Mucosa of rectum (tissue), 2 donors: Measurements from ENCODE around the gene DDIT4L.
"Not testable (repeated sequence)": the region's sequence is repeated elsewhere in the genome, so short reads cannot be mapped to it uniquely, and the experiment has no call there.

Source experiments
- H3K27ac ChIP-seq, 2 donors: one replicate each; pipeline ENCODE4 v1.7.0; 2013; ENCODE audit warnings: inconsistent platforms in 2 of 2, low read depth in 2 of 2, low read length in 2 of 2
- H3K27me3 ChIP-seq, 2 donors: one replicate each; pipeline ENCODE4 v1.7.0; 2013; ENCODE audit warnings: low read length in 2 of 2; ENCODE audit not compliant: control insufficient read depth in 2 of 2, insufficient read depth in 2 of 2
- H3K36me3 ChIP-seq, 2 donors: one replicate each; pipeline ENCODE4 v1.7.0; 2013; ENCODE audit warnings: low read length in 2 of 2; ENCODE audit not compliant: control insufficient read depth in 2 of 2, insufficient read depth in 2 of 2
- H3K4me1 ChIP-seq, 2 donors: one replicate each; pipeline ENCODE4 v1.7.0; 2013; ENCODE audit warnings: low read length in 2 of 2, mild to moderate bottlenecking in 1 of 2; ENCODE audit not compliant: control insufficient read depth in 2 of 2, insufficient read depth in 2 of 2
- H3K4me3 ChIP-seq, 2 donors: one replicate each; pipeline ENCODE4 v1.7.0; 2013; ENCODE audit warnings: low read length in 2 of 2
- H3K9ac ChIP-seq, 2 donors: one replicate each; pipeline ENCODE4 v1.7.0; 2013; ENCODE audit warnings: low read length in 2 of 2, low read depth in 1 of 2, mild to moderate bottlenecking in 1 of 2
- H3K9me3 ChIP-seq, 2 donors: one replicate each; pipeline ENCODE4 v1.7.0; 2013; ENCODE audit warnings: low read length in 2 of 2; ENCODE audit not compliant: control insufficient read depth in 2 of 2
- donor health status: healthy.
- donor health status: Normal muscosa, but diverticular disease.

DDIT4L gene

GRCh38 chr4:100168521-100168920 lies 21.7 kb downstream of the DDIT4L start:
- H3K27ac ChIP-seq = no peak overlapping the region

GRCh38 chr4:100166297-100167039 lies 23.8 kb downstream of the DDIT4L start:
- H3K9ac ChIP-seq = no peak overlapping the region
- H3K27me3 ChIP-seq = no peaks in the 10 kb centered on the region
- no peaks in the 10 kb centered on the region for H3K4me1 ChIP-seq
- H3K4me3 ChIP-seq = no peak overlapping the region
- H3K27ac ChIP-seq = no peak overlapping the region
- no peaks in the 10 kb centered on the region for H3K36me3 ChIP-seq
- H3K9me3 ChIP-seq = no peaks in the 10 kb centered on the region

More at GRCh38 chr4:100168521-100168920, 21.7 kb downstream of the DDIT4L start:
- H3K36me3 ChIP-seq = no peaks in the 10 kb centered on the region
- no peak overlapping the region for H3K9ac ChIP-seq
- H3K4me3 ChIP-seq = no peak overlapping the region
- no peaks in the 10 kb centered on the region for H3K9me3 ChIP-seq
- no peaks in the 10 kb centered on the region for H3K4me1 ChIP-seq
- no peaks in the 10 kb centered on the region for H3K27me3 ChIP-seq

GRCh38 chr4:100165809-100166208 lies 24.5 kb downstream of the DDIT4L start:
- Histone ChIP-seq H3K4me1 (no peaks in the 10 kb centered on the region), H3K27me3 (no peaks in the 10 kb centered on the region), H3K9ac (no peak overlapping the region), H3K36me3 (no peaks in the 10 kb centered on the region), H3K27ac (no peak overlapping the region), H3K4me3 (no peak overlapping the region), H3K9me3 (no peaks in the 10 kb centered on the region)

GRCh38 chr4:100164808-100165760 lies 25.2 kb downstream of the DDIT4L start:
- Histone ChIP-seq H3K4me3 (no peak overlapping the region), H3K36me3 (no peaks in the 10 kb centered on the region), H3K27ac (no peak overlapping the region), H3K9me3 (no peaks in the 10 kb centered on the region), H3K9ac (no peak overlapping the region), H3K4me1 (no peaks in the 10 kb centered on the region), H3K27me3 (no peaks in the 10 kb centered on the region)

- H3K27me3 ChIP-seq = no peaks in the 10 kb centered on the region
- H3K4me1 ChIP-seq = no peaks in the 10 kb centered on the region
- no peaks in the 10 kb centered on the region for H3K36me3 ChIP-seq
- no peak overlapping the region for H3K4me3 ChIP-seq
- H3K9ac ChIP-seq = no peak overlapping the region
- H3K27ac ChIP-seq = no peak overlapping the region
- H3K9me3 ChIP-seq = no peaks in the 10 kb centered on the region
These were observed 28.1 kb downstream of the DDIT4L start for GRCh38 chr4:100162027-100162685.

- no peaks in the 10 kb centered on the region for H3K4me1 ChIP-seq
- H3K9me3 ChIP-seq = no peaks in the 10 kb centered on the region
- H3K9ac ChIP-seq = no peak overlapping the region
- H3K27me3 ChIP-seq = no peaks in the 10 kb centered on the region
- H3K27ac ChIP-seq = no peak overlapping the region
- H3K36me3 ChIP-seq = no peaks in the 10 kb centered on the region
- H3K4me3 ChIP-seq = no peak overlapping the region
These were observed 41.1 kb downstream of the DDIT4L start for GRCh38 chr4:100149190-100149589.

- no peaks in the 10 kb centered on the region for H3K4me1 ChIP-seq
- H3K4me3 ChIP-seq = no peak overlapping the region
- no peaks in the 10 kb centered on the region for H3K9me3 ChIP-seq
- H3K27me3 ChIP-seq = no peaks in the 10 kb centered on the region
- H3K27ac ChIP-seq = no peak overlapping the region
- no peaks in the 10 kb centered on the region for H3K36me3 ChIP-seq
- H3K9ac ChIP-seq = no peak overlapping the region
These were observed 42.6 kb downstream of the DDIT4L start for GRCh38 chr4:100147684-100148083.

GRCh38 chr4:100147198-100147597 lies 43.1 kb downstream of the DDIT4L start:
- Histone ChIP-seq H3K9ac (no peak overlapping the region), H3K27ac (no peak overlapping the region), H3K27me3 (no peaks in the 10 kb centered on the region)

GRCh38 chr4:100146756-100147155 lies 43.5 kb downstream of the DDIT4L start:
- no peaks in the 10 kb centered on the region for H3K9me3 ChIP-seq
- H3K4me3 ChIP-seq = no peak overlapping the region
- H3K36me3 ChIP-seq = no peaks in the 10 kb centered on the region
- H3K27me3 ChIP-seq = no peaks in the 10 kb centered on the region
- no peaks in the 10 kb centered on the region for H3K4me1 ChIP-seq
- H3K27ac ChIP-seq = no peak overlapping the region
- no peak overlapping the region for H3K9ac ChIP-seq

More at GRCh38 chr4:100147198-100147597, 43.1 kb downstream of the DDIT4L start:
- H3K4me1 ChIP-seq = no peaks in the 10 kb centered on the region
- no peak overlapping the region for H3K4me3 ChIP-seq
- no peaks in the 10 kb centered on the region for H3K9me3 ChIP-seq
- no peaks in the 10 kb centered on the region for H3K36me3 ChIP-seq

- H3K9me3 ChIP-seq, H3K4me3 ChIP-seq, H3K9ac ChIP-seq, H3K27ac ChIP-seq, H3K36me3 ChIP-seq, H3K4me1 ChIP-seq, H3K27me3 ChIP-seq: not testable (repeated sequence)
These were observed 52.9 kb downstream of the DDIT4L start for GRCh38 chr4:100137320-100137719.
